Stimulated activated CD8-positive, alpha-beta memory T cell treated with anti-CD3 and anti-CD28 coated beads, Interleukin-7, amount 100 ng/mL, for 48 hours (primary cell): Measurements from ENCODE around the gene LPP.
A peak's percentile ranks its signal among the peaks of the same experiment; 100 is the strongest.

Source experiments
- DNase-seq, 2 donors: peaks; one replicate each; pipeline ENCODE4 v3.0.0-alpha.2; 2020; ENCODE audit warnings: low read depth in 1 of 2; ENCODE audit errors: extremely low read depth in 1 of 2

LPP gene

GRCh38 chr3:188754267-188754666 is 600.3 kb downstream of the LPP start:
- no peak for DNase-seq

GRCh38 chr3:188756241-188756640 is 602.3 kb downstream of the LPP start:
- no peak for DNase-seq

DNA sequence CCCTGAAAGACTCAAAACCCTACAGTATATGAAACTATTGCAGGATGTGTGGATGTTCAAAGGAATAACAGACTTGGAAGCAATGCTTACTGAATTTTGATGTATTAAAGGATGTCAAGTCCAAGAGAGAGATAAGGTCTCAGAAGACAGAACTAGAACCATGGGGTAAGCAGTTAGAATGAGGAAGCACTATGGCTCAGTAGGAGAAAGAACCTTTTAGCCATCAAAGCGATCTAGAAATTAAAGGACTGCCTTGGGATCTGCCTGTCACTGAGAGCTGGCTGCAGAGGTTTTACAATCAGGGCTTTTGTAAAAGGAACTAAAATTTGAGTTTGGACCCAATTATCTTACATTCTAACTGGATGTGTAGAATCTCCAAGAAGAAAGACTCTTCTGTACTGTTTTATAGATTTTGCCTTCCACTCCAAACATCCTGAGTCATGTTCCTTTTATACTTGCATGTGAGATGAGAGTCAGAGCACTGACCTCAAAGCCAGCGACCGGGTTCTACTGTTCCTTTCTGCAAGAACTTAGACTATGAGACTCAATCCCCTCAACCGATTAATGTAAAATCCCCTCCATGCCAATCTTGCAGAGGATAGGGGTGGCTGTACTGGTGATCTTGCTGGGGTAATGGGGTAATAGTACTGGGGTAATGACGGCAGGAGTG is 605.5 kb downstream of the LPP start:
- no peak for DNase-seq

GRCh38 chr3:188760408-188760807 is 606.5 kb downstream of the LPP start:
- DNase-seq, result no peak

GRCh38 chr3:188761439-188761838 is 607.5 kb downstream of the LPP start:
- no peak for DNase-seq

GRCh38 chr3:188761964-188762363 is 608.0 kb downstream of the LPP start:
- no peak for DNase-seq

GRCh38 chr3:188764609-188765008 is 610.7 kb downstream of the LPP start:
- no peak for DNase-seq

GRCh38 chr3:188769831-188770230 is 615.9 kb downstream of the LPP start:
- no peak for DNase-seq

GRCh38 chr3:188772886-188773285 is 618.9 kb downstream of the LPP start:
- no peak for DNase-seq

- DNase-seq, result no peak
Observed at GRCh38 chr3:188775412-188775811, 621.5 kb downstream of the LPP start.

DNA sequence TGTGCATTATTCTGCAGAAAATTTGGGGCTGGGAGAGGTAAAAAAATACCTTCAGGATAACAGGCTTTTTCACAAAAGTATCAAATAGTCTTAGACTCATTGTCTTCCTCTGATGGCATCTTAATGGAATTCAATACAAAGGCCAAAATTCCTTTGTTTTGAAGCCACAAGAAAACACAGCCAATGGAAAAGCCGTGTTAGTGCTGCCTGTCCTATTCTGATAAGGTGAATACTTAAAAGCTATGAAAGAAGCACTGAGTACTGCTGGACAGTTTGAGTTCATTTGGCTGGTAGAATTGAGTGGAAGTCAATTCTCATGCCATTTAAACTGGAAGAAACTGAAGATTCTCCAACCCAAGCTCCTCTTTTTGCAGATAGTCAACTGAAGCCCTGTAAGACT is 622.5 kb downstream of the LPP start:
- no peak for DNase-seq

GRCh38 chr3:188778091-188778852 is 624.3 kb downstream of the LPP start:
- no peak for DNase-seq

DNA sequence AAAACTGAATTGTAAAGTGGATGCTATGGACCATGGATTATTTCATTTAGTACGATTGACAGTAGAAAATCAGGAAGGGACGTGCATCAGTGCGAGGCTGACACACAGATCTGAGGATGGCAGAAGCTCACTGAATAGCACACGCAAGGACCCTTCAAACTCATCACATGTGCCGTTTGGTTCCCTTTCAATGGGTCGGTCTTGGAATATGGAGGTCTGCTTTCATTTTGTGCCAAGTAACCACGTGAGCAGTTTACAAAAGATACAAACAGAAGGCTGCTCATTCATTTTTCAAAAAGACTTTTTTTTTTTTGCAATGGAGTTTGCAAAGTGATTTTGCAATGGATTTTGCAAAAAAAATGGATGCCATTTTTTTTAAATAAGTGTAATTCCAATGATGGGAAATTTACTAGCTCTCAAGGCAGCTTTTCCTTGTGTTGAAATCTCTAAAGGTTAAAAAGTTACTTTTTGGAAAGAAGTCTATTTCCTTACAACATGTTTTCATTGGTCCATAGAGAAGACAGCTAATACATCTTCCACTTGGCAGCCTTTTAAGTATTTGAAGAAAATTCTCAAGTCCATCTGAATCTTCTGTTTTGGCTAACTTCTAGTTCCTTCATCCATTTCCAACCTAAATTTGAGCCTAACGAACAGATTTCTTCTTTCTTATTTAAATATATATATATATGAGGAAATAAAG is 625.5 kb downstream of the LPP start:
- no peak for DNase-seq

DNA sequence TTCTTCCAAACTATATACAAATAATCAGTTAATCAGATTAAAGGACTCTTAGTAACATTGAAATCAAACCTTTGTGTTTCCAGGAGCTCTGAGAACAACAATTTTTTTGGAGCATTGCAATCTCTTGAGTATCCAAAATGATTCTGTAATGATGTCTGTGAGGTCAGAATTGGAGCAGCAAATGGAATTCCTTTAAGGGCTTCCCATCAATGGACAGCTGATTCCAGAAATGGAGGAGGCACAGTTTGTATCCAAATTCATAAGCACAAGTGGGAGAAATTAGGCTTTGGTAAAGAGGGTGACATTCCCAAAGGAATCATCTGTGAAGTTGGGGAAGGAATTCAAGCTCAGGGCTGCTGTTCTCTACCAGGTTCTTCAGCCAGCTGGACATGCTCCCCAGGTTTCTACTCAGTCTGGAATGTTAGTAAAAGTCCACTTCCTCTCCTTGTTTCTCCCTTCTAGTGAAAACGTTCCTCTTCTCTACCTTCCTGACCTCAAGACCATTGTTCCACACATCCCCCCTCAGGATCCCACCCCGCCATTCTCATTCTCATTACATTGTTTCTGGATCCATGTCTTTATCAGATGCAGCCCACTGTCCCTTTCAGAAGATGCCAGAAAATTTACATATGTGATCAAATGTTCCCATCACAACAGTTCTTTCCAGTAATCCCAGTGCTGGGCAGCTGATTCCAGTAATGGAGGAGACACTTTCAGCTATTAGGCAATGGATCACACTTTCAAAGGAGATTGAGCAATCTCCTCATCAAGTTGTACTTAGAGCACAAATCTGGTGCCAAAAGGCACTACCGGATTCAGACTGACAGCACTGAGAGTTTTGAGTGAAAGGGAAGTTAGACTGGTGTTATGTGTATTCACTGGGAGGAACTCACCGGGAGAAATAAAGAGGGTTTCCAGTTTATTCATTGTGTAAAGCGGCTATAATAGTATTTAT is 626.5 kb downstream of the LPP start:
- DNase-seq, result no peak

DNA sequence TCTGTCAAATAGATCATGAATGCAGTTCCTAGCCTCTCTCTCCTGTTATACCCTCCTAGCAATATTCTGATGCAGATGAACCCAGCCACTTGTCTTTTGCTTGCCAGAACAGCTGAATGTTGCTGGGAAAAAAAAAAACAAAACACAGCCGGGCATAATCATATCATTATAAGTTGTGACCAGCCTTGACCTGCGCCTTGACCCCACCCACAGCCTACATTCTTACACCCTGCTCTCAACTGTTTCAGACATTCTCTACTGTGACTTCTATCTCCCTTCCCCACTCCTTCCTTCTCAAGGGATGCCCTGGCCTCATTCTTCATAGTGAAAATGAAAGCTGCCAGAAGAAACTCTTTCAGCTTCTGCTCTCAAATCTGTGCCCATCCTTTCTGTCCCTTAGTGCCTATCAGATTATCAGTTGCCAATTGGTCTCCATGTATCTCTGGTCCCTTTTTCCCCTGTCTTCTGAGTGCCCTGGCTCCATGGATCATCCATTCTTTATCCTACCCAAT is 628.7 kb downstream of the LPP start:
- no peak for DNase-seq

- no peak for DNase-seq
Observed at GRCh38 chr3:188786424-188786823, 632.5 kb downstream of the LPP start.

DNA sequence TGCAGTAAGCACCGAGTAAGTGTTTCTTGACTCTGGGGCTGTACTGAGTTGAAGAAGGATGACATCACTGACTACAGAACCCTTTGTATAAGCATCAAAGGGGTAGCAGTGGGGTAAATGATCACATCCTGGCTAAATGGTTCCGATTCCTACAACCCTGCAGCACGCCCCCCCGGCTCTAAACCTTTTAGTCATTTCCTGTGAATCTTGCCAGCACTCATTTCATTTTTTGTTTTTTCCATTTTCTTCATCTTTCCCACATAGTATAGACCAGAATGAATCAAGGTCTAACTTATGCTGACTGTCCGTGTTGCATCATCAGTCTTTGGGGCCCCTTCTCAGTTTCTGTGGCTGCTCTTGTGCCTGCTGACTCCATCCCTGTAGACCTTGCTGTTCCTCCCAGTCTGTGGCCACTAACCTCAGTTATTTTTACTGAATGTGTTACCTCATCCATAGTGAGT is 634.7 kb downstream of the LPP start:
- DNase-seq, result peak; percentile 46 to 71

GRCh38 chr3:188789251-188789650 is 635.3 kb downstream of the LPP start:
- no peak for DNase-seq

GRCh38 chr3:188791311-188791710 is 637.4 kb downstream of the LPP start:
- DNase-seq, result no peak

DNA sequence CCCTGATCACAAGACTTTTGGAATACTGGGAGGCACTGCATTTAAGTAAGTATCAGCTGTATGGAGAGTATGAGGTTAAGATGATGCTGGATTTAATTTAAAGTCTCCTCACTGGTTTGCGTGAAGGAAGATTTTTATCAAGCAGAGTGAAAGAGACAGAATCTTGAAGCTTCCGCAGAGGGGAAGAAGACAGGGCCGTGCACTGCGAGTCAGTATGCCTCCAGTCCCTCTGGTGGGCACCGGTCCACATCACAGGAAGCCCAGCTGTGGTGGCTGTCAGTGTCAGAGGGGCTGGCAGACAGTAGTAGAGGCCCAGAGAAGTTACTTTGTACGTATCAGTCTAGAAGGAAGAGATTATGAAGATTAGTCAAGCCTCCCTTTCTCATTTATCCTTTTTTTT is 638.8 kb downstream of the LPP start:
- no peak for DNase-seq
